Measurements from ENCODE around the gene CALML5.

Gene CALML5

DNA sequence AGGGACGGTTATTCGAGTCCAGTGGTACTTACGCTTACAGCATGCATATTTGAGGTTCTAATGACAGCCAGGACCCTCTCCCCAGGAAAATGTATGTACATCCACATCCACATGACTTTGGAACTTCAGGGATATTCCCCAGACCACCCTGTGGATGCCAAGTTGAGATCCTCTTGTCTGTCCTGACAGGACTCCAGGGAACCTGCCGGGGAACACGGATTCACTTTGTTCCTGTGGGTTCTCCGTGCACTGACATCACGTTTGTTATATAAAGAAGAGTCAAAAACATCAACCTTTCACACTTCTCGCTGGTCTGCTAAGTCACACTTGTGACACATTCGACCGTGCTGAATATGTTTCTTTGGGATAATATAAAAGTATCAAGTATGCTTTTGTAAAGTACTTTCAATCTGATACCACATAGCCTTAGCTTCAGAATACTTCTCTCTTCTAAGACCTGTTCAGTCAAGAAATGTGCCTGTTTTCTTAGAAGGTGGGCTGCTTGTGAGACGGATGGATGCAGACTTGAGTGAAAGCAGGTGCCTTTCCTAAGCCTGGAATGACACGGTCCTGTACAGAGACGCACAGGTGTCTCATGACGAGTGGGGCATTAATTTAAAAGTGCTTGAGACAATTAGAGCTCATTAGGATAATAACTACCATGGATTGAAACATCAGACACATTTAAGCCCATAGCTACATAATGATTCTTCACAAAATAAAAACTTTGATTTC lies 38.7 kb downstream of the CALML5 start:
- DNase-seq = no peak

DNA sequence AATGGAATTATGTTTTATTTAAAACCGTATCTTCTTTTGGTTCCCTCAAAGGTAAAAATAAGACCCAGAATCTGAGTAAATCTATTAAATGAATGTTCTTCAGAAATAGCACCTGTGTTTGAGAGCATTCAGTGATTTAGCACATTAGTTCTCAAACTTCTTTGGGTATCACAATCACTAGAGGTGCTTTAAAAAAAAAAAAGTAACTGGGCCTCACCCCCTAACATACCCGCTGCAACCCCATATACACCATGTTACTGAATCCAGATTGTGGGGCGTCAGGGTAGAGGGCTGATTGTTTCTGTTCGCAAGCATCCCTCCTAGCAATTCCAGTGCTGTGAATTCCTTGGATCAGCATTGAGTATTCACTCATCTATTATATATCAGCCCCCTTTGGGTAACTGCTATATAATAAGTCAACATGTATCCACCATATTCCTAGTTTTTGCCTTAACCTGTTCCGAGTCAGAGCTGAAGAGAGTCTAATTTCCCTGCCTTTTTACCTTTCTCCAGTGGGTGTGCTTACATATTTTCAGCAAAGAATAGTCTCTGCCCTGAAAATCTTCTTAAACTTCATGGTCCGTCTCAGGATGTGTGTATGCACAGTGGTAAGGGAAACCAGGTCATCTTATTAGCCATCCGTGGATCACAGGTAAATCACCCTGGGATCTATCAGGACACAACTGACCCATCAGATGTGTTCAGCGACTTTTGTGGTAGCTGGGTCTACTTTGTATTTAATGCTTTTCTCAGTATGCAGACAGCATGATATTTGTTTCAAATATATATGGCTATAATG lies 40.2 kb downstream of the CALML5 start:
- no peak for DNase-seq

DNA sequence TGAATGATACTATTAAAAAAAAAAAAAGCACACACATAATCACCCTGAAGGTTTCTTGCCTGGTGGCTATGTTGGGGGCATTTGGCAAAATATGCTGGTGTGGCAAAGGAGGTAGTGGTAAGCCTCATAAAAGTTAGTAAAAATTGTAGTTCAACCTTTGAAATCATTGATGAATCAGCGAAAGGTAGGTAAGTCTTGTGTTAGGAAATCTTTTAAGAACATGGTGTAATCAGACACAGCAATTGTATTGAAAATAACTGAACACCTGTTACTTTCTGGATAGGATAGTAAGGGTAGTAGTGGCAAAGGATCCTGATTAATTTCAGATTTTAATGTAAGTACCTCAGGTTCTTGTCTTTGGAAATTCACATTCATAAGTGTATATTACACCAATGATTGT lies 40.9 kb downstream of the CALML5 start:
- no peak for DNase-seq

DNA sequence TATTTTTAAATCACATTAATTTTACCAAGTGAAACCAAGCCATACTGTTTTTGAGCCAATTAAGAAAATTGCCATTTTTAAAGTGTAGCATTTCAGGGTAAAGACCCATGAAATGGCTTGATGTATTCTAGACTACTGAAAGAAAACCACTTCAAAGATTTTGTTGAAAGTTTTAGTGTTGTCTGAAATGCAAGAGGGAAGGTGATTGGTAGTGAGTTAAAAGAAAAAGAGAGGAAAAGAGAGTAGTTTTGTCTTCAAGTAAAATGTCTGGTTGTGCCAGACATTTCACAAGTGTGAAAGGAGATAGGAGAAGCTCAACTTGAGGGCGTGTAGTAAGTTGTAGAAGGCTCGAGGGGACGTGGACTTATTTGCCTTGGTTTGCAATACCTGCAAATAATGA lies 41.6 kb downstream of the CALML5 start:
- no peak for DNase-seq

DNA sequence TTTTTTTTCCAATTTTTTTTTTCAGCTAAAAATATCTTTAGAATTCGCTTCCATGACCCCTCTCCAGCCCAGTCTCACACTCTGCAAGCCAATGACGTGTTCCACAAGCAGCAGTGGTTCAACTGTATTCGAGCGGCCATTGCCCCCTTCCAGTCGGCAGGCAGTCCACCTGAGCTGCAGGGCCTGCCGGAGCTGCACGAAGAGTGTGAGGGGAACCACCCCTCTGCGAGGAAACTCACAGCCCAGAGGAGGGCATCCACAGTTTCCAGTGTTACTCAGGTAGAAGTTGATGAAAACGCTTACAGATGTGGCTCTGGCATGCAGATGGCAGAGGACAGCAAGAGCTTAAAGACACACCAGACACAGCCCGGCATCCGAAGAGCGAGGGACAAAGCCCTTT lies 42.8 kb downstream of the CALML5 start:
- no peak for DNase-seq

DNA sequence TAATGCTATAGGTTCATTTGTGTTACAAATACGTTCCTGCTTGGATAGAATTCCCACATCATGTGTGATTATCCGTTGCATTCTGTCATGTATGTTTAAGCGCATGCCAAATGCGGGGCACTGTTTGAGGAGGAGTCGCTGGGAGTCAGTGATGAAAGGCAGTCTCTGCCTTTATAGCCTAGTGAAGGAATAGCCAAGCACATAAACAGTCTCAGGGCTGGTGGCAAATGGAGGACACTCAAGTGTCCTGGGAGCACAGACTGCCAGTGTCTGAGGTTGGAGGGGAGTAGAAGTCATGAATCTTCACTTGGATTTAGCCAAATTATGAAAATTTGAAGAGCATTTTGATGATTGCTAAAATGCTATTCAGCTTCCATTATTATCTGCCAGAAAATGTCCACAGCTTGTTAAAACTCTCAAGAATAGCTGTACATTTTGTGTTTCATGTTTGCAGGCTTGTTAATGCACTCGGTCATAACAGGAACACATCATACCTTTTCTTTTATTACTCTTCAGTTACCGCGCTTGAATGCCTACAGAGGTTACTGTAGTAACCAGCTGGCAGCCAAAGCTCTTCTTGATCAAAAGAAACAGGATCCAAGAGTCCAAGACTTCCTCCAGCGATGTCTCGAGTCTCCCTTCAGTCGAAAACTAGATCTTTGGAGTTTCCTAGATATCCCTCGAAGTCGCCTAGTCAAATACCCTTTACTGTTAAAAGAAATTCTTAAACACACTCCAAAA lies 45.5 kb downstream of the CALML5 start:
- no peak for DNase-seq

DNA sequence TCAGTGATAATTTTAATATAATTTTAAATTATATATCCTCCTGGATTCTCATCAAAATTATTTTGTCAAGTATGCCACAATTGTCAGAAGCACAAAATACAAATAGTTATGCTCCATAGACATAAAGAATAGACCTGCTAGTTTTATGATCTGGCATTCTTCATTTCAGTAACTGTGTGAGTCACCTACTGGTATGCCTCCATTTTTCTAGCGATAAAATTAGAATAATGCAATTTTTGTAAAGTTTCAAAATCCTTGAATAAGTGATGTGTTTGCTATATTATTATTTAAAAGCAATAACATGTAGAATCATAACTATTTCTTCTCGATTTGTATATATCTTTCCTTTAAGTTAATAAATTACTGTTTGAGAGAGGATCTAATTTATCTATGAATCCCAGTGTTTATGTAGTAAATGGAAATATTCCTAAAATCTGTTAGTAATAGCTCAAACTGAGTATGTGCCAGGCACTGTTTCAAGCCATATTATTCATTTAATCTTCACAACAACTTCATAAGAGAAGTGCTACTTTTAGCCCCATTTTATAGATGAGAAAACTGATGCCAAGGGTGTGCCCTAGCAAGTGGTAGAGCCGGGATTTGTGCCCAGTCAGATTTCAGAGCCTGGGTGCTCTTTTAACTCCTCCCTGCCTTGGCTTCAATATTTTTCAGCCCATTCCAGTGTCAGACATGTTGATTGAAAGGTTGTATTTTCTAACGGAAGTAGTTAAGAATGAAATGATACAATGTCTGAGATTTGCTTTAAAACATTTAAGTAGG lies 48.6 kb downstream of the CALML5 start:
- no peak for DNase-seq

DNA sequence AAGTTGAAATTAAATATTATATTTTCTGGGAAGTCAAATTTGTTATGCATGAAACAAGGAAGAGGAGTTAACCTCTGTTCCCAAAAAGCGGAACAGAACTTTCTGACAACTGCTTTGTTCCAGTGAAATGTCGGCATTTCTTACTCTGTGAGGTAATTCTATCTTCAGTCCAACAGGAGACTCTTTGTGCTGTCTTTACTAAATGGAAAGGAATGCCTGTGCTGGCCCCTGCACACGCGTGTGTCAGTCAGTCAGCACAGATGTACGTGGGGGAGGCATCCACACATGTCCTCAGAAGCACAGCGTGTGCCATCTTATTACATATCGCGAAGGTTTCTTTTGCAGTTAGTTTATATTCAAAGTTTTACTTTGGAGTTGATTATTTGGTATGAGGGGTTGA lies 49.5 kb downstream of the CALML5 start:
- no peak for DNase-seq

DNA sequence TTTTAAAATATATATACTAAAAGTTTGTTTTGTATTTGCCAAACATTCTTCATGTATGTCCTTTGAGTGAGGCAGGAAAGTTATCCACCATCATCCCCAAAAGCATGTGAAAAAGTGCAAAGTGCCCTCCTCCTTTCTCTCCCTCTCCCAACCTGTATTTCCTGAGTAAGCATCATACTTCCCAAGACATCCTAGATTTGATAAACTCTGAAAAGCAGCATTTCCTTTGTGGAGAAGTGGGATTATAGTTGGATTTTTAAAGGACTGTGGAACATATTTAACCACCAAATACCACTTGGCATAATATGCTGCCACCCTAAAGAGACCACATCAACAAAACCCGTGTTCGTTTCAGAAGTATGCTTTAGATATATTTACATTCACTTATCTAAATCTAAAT lies 50.1 kb downstream of the CALML5 start:
- no peak for DNase-seq

Data from NCI-H2081 (cell line).